Measurements from ENCODE around the gene CEACAM3. TPM values are rescaled to one million over a fixed set of nuclear protein-coding genes. Genes with fewer than 3 reads are reported as not detected.
"Not testable (repeated sequence)": the region's sequence is repeated elsewhere in the genome, so short reads cannot be mapped to it uniquely, and the experiment has no call there.

Gene CEACAM3
- polyA plus RNA-seq (ENCODE audit: insufficient read length) = not detected

GRCh38 chr19:41796362-41796761 is at the start of gene CEACAM3:
CEACAM3 (plus strand) TSS chr19:41796587; CDS start chr19:41796678, 91 bp downstream.
- no peak for DNase-seq (ENCODE audit: low read depth)

GRCh38 chr19:41746593-41747227 is 49.7 kb upstream of the CEACAM3 start:
- no peak for DNase-seq (ENCODE audit: low read depth)

GRCh38 chr19:41748012-41748411 is 48.4 kb upstream of the CEACAM3 start:
- DNase-seq (ENCODE audit: low read depth) = no peak

GRCh38 chr19:41750248-41751134 is 45.9 kb upstream of the CEACAM3 start:
- not testable (repeated sequence) for DNase-seq (ENCODE audit: low read depth)

GRCh38 chr19:41753159-41753558 is 43.2 kb upstream of the CEACAM3 start:
- no peak for DNase-seq (ENCODE audit: low read depth)

GRCh38 chr19:41753936-41754529 is 42.4 kb upstream of the CEACAM3 start:
- no peak for DNase-seq (ENCODE audit: low read depth)

- no peak for DNase-seq (ENCODE audit: low read depth)
Observed at GRCh38 chr19:41755328-41755913, 41.0 kb upstream of the CEACAM3 start, which contains the start of gene CEACAM6. CEACAM6 (plus strand) TSS chr19:41755530; CDS start chr19:41755639, 109 bp downstream.

- no peak for DNase-seq (ENCODE audit: low read depth)
Observed at GRCh38 chr19:41758846-41759245, 37.5 kb upstream of the CEACAM3 start.

GRCh38 chr19:41767115-41767514 is 29.3 kb upstream of the CEACAM3 start:
- no peak for DNase-seq (ENCODE audit: low read depth)

- DNase-seq (ENCODE audit: low read depth) = not testable (repeated sequence)
Observed at GRCh38 chr19:41768105-41768504, 28.3 kb upstream of the CEACAM3 start.

- no peak for DNase-seq (ENCODE audit: low read depth)
Observed at GRCh38 chr19:41769608-41770007, 26.8 kb upstream of the CEACAM3 start.

- no peak for DNase-seq (ENCODE audit: low read depth)
Observed at GRCh38 chr19:41771410-41771809, 25.0 kb upstream of the CEACAM3 start.

GRCh38 chr19:41774515-41774980 is 21.8 kb upstream of the CEACAM3 start:
- no peak for DNase-seq (ENCODE audit: low read depth)

GRCh38 chr19:41776700-41777099 is 19.7 kb upstream of the CEACAM3 start:
- DNase-seq (ENCODE audit: low read depth) = no peak

- no peak for DNase-seq (ENCODE audit: low read depth)
Observed at GRCh38 chr19:41783612-41784011, 12.8 kb upstream of the CEACAM3 start.

GRCh38 chr19:41784312-41784711 is 12.1 kb upstream of the CEACAM3 start:
- DNase-seq (ENCODE audit: low read depth) = no peak

- DNase-seq (ENCODE audit: low read depth) = no peak
Observed at GRCh38 chr19:41784743-41785142, 11.6 kb upstream of the CEACAM3 start.

- no peak for DNase-seq (ENCODE audit: low read depth)
Observed at GRCh38 chr19:41785653-41786052, 10.7 kb upstream of the CEACAM3 start.

GRCh38 chr19:41787055-41787454 is 9.3 kb upstream of the CEACAM3 start:
- no peak for DNase-seq (ENCODE audit: low read depth)

- DNase-seq (ENCODE audit: low read depth) = not testable (repeated sequence)
Observed at GRCh38 chr19:41788518-41788917, 7.9 kb upstream of the CEACAM3 start.

- not testable (repeated sequence) for DNase-seq (ENCODE audit: low read depth)
Observed at GRCh38 chr19:41789053-41789452, 7.3 kb upstream of the CEACAM3 start.

Measured in forelimb muscle (tissue), 1 donor.